ENCODE results near the gene VAV2. TPM values are rescaled to one million over a fixed set of nuclear protein-coding genes. Genes with fewer than 3 reads are reported as not detected.

The VAV2 gene
- total and polyA plus RNA-seq, 12 donors, result 2.9 to 7.1 (median 5.0) TPM

- Histone ChIP-seq H3K4me3 (peak overlapping the region in 6 of 10 donors; percentile 7 to 35 (median 28)), H3K27me3 (no peaks in the 10 kb centered on the region), H3K27ac (peak overlapping the region in 8 of 10 donors; percentile 39 to 92 (median 60)), H3K36me3 (no peaks in the 10 kb centered on the region), H3K4me1 (peaks cover 0 to 26% (median 0%) of the 10 kb centered on the region in 9 donors), H3K9me3 (peaks cover 0 to 15% (median 9%) of the 10 kb centered on the region in 11 donors)
- WGBS, 2 donors, result 92 to 93% methylated on average over 19 of the region's 19 CpGs
- ATAC-seq (peak in 2 of 8 donors; percentile 3 to 5), DNase-seq (no peak)
- TF ChIP-seq CTCF (IDR thresholded peaks at IDR 0.05), result no peak
- intact Hi-C loops (cut with DNase I), result no loop called here
These were observed 128.9 kb downstream of the VAV2 start for GRCh38 chr9:133863257-133863592.

GRCh38 chr9:133862585-133863256 lies 129.4 kb downstream of the VAV2 start:
- H3K4me3 ChIP-seq, result peak overlapping the region in 7 of 10 donors; percentile 6 to 35 (median 26)
- TF ChIP-seq CTCF (IDR thresholded peaks at IDR 0.05), result peak in 3 of 9 donors; percentile 10 to 17 (median 14)
- intact Hi-C loops (cut with DNase I), result no loop called here
- ATAC-seq, result peak; percentile 37 to 84 (median 74)
- peak overlapping the region in 9 of 10 donors; percentile 39 to 92 (median 60) for H3K27ac ChIP-seq
- WGBS, 2 donors, result 65 to 69% methylated on average over 28 of the region's 28 CpGs
- H3K4me1 ChIP-seq, result peaks cover 0 to 26% (median 0%) of the 10 kb centered on the region in 9 donors
- DNase-seq, result peak; percentile 45 to 61
- no peaks in the 10 kb centered on the region for H3K36me3 ChIP-seq
- H3K27me3 ChIP-seq, result no peaks in the 10 kb centered on the region
- H3K9me3 ChIP-seq, result peaks cover 0 to 15% (median 9%) of the 10 kb centered on the region in 11 donors

GRCh38 chr9:133861692-133862091 lies 130.4 kb downstream of the VAV2 start:
- Histone ChIP-seq H3K27me3 (no peaks in the 10 kb centered on the region), H3K4me3 (no peak overlapping the region), H3K36me3 (no peaks in the 10 kb centered on the region), H3K9me3 (peaks cover 0 to 15% (median 9%) of the 10 kb centered on the region in 11 donors), H3K4me1 (peaks cover 0 to 30% (median 0%) of the 10 kb centered on the region in 9 donors), H3K27ac (peak overlapping the region in 1 of 10 donors; percentile 92)
- ATAC-seq, result no peak
- DNase-seq, result no peak
- no peak for TF ChIP-seq CTCF (IDR thresholded peaks at IDR 0.05)
- intact Hi-C loops (cut with DNase I), result no loop called here
- 90 to 91% methylated on average over 5 of the region's 5 CpGs for WGBS, 2 donors

GRCh38 chr9:133861086-133861485 lies 131.0 kb downstream of the VAV2 start:
- Histone ChIP-seq H3K4me3 (no peak overlapping the region), H3K9me3 (peaks cover 0 to 14% (median 9%) of the 10 kb centered on the region in 11 donors), H3K4me1 (peaks cover 0 to 36% (median 0%) of the 10 kb centered on the region in 9 donors), H3K27me3 (no peaks in the 10 kb centered on the region), H3K27ac (no peak overlapping the region), H3K36me3 (no peaks in the 10 kb centered on the region)
- WGBS, 2 donors, result 81 to 84% methylated on average over 20 of the region's 20 CpGs
- DNase-seq (no peak), ATAC-seq (no peak)
- no peak for TF ChIP-seq CTCF (IDR thresholded peaks at IDR 0.05)
- intact Hi-C loops (cut with DNase I), result no loop called here
